Brain microvascular endothelial cell (primary cell): ENCODE measurements around the gene ADGRF3.

Source experiments
- DNase-seq: peaks from one replicate; pipeline ENCODE4 v3.0.0-alpha.2; 2020
- H3K27ac ChIP-seq: fragments of 250-450 bp; sonication (Bioruptor Pico); 2 replicates; pipeline ENCODE4 v1.5.1; 2020; ENCODE audit warnings: mild to moderate bottlenecking, moderate library complexity
- H3K27me3 ChIP-seq: fragments of 250-450 bp; sonication (Bioruptor Pico); replicated peaks from 2 replicates; pipeline ENCODE4 v1.5.1; 2020; ENCODE audit warnings: mild to moderate bottlenecking
- H3K36me3 ChIP-seq: fragments of 250-450 bp; sonication (Bioruptor Pico); replicated peaks from 2 replicates; pipeline ENCODE4 v1.5.1; 2020; ENCODE audit warnings: mild to moderate bottlenecking
- H3K4me3 ChIP-seq: 2 replicates; pipeline ENCODE4 v1.5.1; 2011; ENCODE audit warnings: low read depth, mild to moderate bottlenecking, control low read depth, low read length, moderate library complexity
- CTCF ChIP-seq: IDR thresholded peaks from 2 replicates; pipeline ENCODE4 v1.5.1; 2011; ENCODE audit warnings: low read depth, mild to moderate bottlenecking, moderate library complexity, low read length, control low read depth, inconsistent platforms; ENCODE audit errors: missing control alignments
- in situ Hi-C: cut with HindIII; loops from 2 replicates; pipeline ENCODE4 v1.10.0; 2017; ENCODE audit warnings: low sequenced_read_pairs, low pct_ligation_motif_present

Gene ADGRF3

GRCh38 chr2:26279886-26280285 is 66.7 kb downstream of the ADGRF3 start:
- peaks cover 36% of the 10 kb centered on the region for H3K36me3 ChIP-seq
- in situ Hi-C loops: no loop called here
- H3K27ac ChIP-seq: no peak overlapping the region
- TF ChIP-seq CTCF: no peak
- H3K27me3 ChIP-seq: no peaks in the 10 kb centered on the region
- no peak overlapping the region for H3K4me3 ChIP-seq
- no peak for DNase-seq

GRCh38 chr2:26276484-26277227 is 69.9 kb downstream of the ADGRF3 start:
- Histone ChIP-seq H3K27ac (no peak overlapping the region), H3K27me3 (no peaks in the 10 kb centered on the region), H3K4me3 (no peak overlapping the region), H3K36me3 (peaks cover 28% of the 10 kb centered on the region)
- no peak for TF ChIP-seq CTCF
- DNase-seq: no peak
- in situ Hi-C loops: no loop called here

GRCh38 chr2:26274058-26274613 is 72.5 kb downstream of the ADGRF3 start:
- Histone ChIP-seq H3K27ac (peak overlapping the region; percentile 47), H3K4me3 (no peak overlapping the region), H3K27me3 (no peaks in the 10 kb centered on the region), H3K36me3 (peaks cover 19% of the 10 kb centered on the region)
- peak; percentile 74 for DNase-seq
- TF ChIP-seq CTCF: no peak
- in situ Hi-C loops: no loop called here

GRCh38 chr2:26273501-26273900 is 73.1 kb downstream of the ADGRF3 start:
- H3K36me3 ChIP-seq: peaks cover 13% of the 10 kb centered on the region
- DNase-seq: no peak
- no peak overlapping the region for H3K27ac ChIP-seq
- no peaks in the 10 kb centered on the region for H3K27me3 ChIP-seq
- in situ Hi-C loops: no loop called here
- TF ChIP-seq CTCF: no peak
- H3K4me3 ChIP-seq: no peak overlapping the region

GRCh38 chr2:26270373-26270772 is 76.2 kb downstream of the ADGRF3 start:
- no peak for DNase-seq
- no peaks in the 10 kb centered on the region for H3K36me3 ChIP-seq
- TF ChIP-seq CTCF: no peak
- no peak overlapping the region for H3K4me3 ChIP-seq
- in situ Hi-C loops: no loop called here
- H3K27me3 ChIP-seq: no peaks in the 10 kb centered on the region
- H3K27ac ChIP-seq: no peak overlapping the region
